Caco-2 (cell line): ENCODE results near the gene SNX24. TPM values are rescaled to one million over a fixed set of nuclear protein-coding genes. Genes with fewer than 3 reads are reported as not detected.

Source experiments
- BruUV-seq: library from RNA; stranded (reverse); fragments of 400-500 nt; replicated peaks from 2 replicates; lab custom pipeline; 2021; lab: Mats Ljungman, UMichigan
- CTCF ChIA-PET: fragments of 300-600 bp; sonication (Branson Sonifier 250); formaldehyde crosslinking; loops from one replicate; lab custom pipeline; 2022; ENCODE audit warnings: antibody characterized with exemption; lab: Charles Lee
- POLR2A ChIA-PET: fragments of 300-600 bp; sonication (Branson Sonifier 250); formaldehyde crosslinking; loops from one replicate; lab custom pipeline; 2022; ENCODE audit warnings: antibody characterized with exemption; lab: Charles Lee
- DNase-seq, 2 experiments: peaks; one replicate each; pipeline versions ENCODE4 v3.0.0 to v3.0.0-alpha.2; 2020 to 2022
- H3K27me3 ChIP-seq: replicated peaks from 2 replicates; pipeline ENCODE4 v1.6.0; 2011; ENCODE audit warnings: low read length; ENCODE audit not compliant: control insufficient read depth, insufficient read depth
- H3K36me3 ChIP-seq: 2 replicates; pipeline ENCODE4 v1.5.1; 2011; ENCODE audit warnings: low read length; ENCODE audit not compliant: control insufficient read depth, insufficient read depth
- H3K4me1 ChIP-seq: fragments of 250-450 bp; sonication (Bioruptor Pico); 2 replicates; pipeline ENCODE4 v1.5.1; 2020; ENCODE audit warnings: mild to moderate bottlenecking
- H3K4me3 ChIP-seq: 2 replicates; pipeline ENCODE4 v1.5.1; 2011; ENCODE audit warnings: low read depth, mild to moderate bottlenecking, control low read depth, low read length
- H3K9me3 ChIP-seq: fragments of 250-450 bp; sonication (Bioruptor Pico); 2 replicates; pipeline ENCODE4 v1.5.1; 2020; ENCODE audit warnings: mild to moderate bottlenecking, moderate library complexity
- H3K27ac Mint-ChIP-seq: one replicate; pipeline ENCODE4 v1.8.0; 2022; ENCODE audit warnings: mixed read lengths; ENCODE audit not compliant: unreplicated experiment
- H3K27me3 Mint-ChIP-seq: one replicate; pipeline ENCODE4 v1.8.0; 2022; ENCODE audit warnings: mixed read lengths; ENCODE audit not compliant: insufficient read depth, unreplicated experiment
- H3K36me3 Mint-ChIP-seq: one replicate; pipeline ENCODE4 v1.8.0; 2022; ENCODE audit warnings: mild to moderate bottlenecking, mixed read lengths; ENCODE audit not compliant: insufficient read depth, unreplicated experiment
- H3K4me1 Mint-ChIP-seq: one replicate; pipeline ENCODE4 v1.8.0; 2022; ENCODE audit warnings: low read depth, mixed read lengths; ENCODE audit not compliant: unreplicated experiment
- H3K4me3 Mint-ChIP-seq: one replicate; pipeline ENCODE4 v1.8.0; 2022; ENCODE audit warnings: mild to moderate bottlenecking, moderate library complexity, mixed read lengths; ENCODE audit not compliant: unreplicated experiment
- H3K9me3 Mint-ChIP-seq: one replicate; pipeline ENCODE4 v1.8.0; 2022; ENCODE audit warnings: mixed read lengths; ENCODE audit not compliant: unreplicated experiment
- intact Hi-C: fragments of 100-400 bp; cut with micrococcal nuclease; formaldehyde crosslinking; loops from one replicate; pipeline ENCODE4 v1.10.0; 2022; ENCODE audit not compliant: unreplicated experiment
- total RNA-seq: library from RNA; stranded (reverse); gene quantifications from 2 replicates; pipeline ENCODE4 v1.2.3, GENCODE V29; 2022
- TF ChIP-seq, protein P1 (sequence below), 2 experiments: fragments of 200-600 bp in 1 of 2; IDR thresholded peaks; 1 replicate in 1 of 2; 2 replicates in 1 of 2; pipeline versions ENCODE4 v1.5.1 to v1.8.0; 2011 to 2022; ENCODE audit warnings: antibody characterized with exemption in 1 of 2, control low read depth in 1 of 2, inconsistent platforms in 1 of 2, low read depth in 1 of 2, low read length in 1 of 2, mild to moderate bottlenecking in 1 of 2, moderate library complexity in 1 of 2; ENCODE audit not compliant: insufficient read depth in 1 of 2, severe bottlenecking in 1 of 2, unreplicated experiment in 1 of 2

Gene SNX24
- total RNA-seq, 1 experiment from 2014 or later = 38.4 TPM

DNA sequence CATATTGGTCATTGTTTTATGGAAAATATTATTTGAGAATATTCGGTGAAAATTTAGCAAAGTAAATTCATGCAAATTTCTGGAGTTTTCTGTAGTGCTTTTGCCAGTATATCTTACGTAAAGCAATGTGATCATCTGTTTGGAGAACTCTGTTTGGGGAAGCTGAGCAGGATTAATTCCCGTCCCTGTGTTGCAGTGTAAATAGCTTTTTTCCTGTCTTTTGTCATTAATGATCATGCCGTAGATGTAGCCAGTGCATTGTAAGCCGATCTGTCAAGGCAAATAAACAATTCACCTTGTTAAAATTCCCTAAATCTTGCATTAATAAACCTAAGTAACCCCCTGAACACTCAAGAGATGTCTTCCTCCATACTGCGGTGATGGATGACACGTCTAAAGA lies 151.9 kb downstream of the SNX24 start:
- ChIA-PET CTCF (no interaction called here), POLR2A (no interaction called here)
- no peaks in the 10 kb centered on the region for H3K9me3 ChIP-seq
- H3K4me1 ChIP-seq = no peaks in the 10 kb centered on the region
- no peak overlapping the region for H3K4me3 Mint-ChIP-seq
- TF ChIP-seq, protein P1, sequence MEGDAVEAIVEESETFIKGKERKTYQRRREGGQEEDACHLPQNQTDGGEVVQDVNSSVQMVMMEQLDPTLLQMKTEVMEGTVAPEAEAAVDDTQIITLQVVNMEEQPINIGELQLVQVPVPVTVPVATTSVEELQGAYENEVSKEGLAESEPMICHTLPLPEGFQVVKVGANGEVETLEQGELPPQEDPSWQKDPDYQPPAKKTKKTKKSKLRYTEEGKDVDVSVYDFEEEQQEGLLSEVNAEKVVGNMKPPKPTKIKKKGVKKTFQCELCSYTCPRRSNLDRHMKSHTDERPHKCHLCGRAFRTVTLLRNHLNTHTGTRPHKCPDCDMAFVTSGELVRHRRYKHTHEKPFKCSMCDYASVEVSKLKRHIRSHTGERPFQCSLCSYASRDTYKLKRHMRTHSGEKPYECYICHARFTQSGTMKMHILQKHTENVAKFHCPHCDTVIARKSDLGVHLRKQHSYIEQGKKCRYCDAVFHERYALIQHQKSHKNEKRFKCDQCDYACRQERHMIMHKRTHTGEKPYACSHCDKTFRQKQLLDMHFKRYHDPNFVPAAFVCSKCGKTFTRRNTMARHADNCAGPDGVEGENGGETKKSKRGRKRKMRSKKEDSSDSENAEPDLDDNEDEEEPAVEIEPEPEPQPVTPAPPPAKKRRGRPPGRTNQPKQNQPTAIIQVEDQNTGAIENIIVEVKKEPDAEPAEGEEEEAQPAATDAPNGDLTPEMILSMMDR (IDR thresholded peaks at IDR 0.05; ENCODE audit: insufficient read depth in 1 of 2, low read depth in 1 of 2, low read length in 1 of 2, severe bottlenecking in 1 of 2, unreplicated experiment in 1 of 2) = no peak
- intact Hi-C loops = no loop called here
- no peaks in the 10 kb centered on the region for H3K9me3 Mint-ChIP-seq
- no peaks in the 10 kb centered on the region for H3K36me3 Mint-ChIP-seq
- H3K36me3 ChIP-seq = no peaks in the 10 kb centered on the region
- no peaks in the 10 kb centered on the region for H3K27me3 Mint-ChIP-seq
- DNase-seq = no peak
- H3K27me3 ChIP-seq = no peaks in the 10 kb centered on the region
- no peaks in the 10 kb centered on the region for H3K4me1 Mint-ChIP-seq
- H3K27ac Mint-ChIP-seq = no peak overlapping the region
- H3K4me3 ChIP-seq = no peak overlapping the region
- no TSS peak for BruUV-seq

DNA sequence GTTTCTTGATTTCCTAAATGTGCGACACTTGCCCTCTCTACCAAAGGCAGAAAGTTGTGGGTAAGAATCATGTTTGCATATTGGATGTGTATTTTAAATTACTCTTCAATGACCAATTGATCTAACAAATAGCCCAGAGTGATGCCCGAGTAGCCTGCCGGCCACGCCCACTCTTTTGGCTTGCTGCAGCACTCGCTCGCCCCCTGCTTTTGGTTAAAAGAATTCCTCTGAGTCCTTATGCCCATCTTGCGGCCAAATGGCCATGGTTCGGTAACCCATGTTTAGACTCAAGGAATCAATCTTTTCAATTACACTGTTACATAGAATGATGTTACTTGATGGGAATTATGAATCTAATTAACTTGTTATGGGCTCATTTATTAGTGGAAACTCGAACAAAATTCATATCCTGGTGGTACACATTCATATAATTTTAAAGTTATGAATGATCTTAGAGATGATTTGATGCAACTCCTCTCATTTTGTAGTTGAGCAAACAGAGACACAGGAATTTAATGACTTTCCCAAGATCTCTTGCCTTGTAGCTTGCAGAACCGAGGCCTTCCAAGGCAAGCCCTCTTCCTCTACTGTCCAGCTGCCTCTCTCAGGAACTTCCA lies 154.6 kb downstream of the SNX24 start:
- no peak overlapping the region for H3K4me3 Mint-ChIP-seq
- DNase-seq = peak in 1 of 2 experiments; percentile 55
- no TSS peak for BruUV-seq
- intact Hi-C loops = loop anchor here (2.0 kb wide), 1 partner anchor 103 kb away; no protein-coding TSS in a partner anchor
- ChIA-PET POLR2A (no interaction called here), CTCF (no interaction called here)
- Histone ChIP-seq H3K36me3 (no peaks in the 10 kb centered on the region), H3K4me1 (no peaks in the 10 kb centered on the region), H3K4me3 (no peak overlapping the region), H3K9me3 (no peaks in the 10 kb centered on the region), H3K27me3 (no peaks in the 10 kb centered on the region)
- H3K4me1 Mint-ChIP-seq = no peaks in the 10 kb centered on the region
- H3K9me3 Mint-ChIP-seq = no peaks in the 10 kb centered on the region
- H3K27me3 Mint-ChIP-seq = no peaks in the 10 kb centered on the region
- H3K36me3 Mint-ChIP-seq = no peaks in the 10 kb centered on the region
- TF ChIP-seq, protein P1 (IDR thresholded peaks at IDR 0.05; ENCODE audit: insufficient read depth in 1 of 2, low read depth in 1 of 2, low read length in 1 of 2, severe bottlenecking in 1 of 2, unreplicated experiment in 1 of 2) = peak; percentile 38 to 44
- no peak overlapping the region for H3K27ac Mint-ChIP-seq

DNA sequence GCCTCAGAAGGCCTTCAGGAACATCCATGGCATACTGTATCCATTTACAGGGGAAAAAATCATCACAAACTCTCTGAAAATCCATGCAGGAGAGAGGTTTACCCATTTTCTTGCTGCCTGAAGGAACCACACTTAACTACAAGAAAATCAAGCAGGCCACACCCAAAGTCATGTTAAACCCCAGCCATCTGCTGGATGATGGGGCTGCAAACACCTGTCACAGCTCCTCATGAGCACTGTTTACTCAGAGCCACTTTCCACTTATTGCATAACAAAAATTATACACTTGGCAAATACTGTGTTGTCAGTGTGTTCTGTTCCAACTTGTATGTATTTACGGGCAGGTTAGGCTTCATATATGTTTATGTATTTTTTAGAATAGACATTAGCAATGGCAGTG lies 155.3 kb downstream of the SNX24 start:
- Histone ChIP-seq H3K36me3 (no peaks in the 10 kb centered on the region), H3K4me1 (no peaks in the 10 kb centered on the region), H3K4me3 (no peak overlapping the region), H3K27me3 (no peaks in the 10 kb centered on the region), H3K9me3 (no peaks in the 10 kb centered on the region)
- no peaks in the 10 kb centered on the region for H3K27me3 Mint-ChIP-seq
- H3K27ac Mint-ChIP-seq = no peak overlapping the region
- H3K4me3 Mint-ChIP-seq = no peak overlapping the region
- intact Hi-C loops = loop anchor here (2.0 kb wide), 1 partner anchor 104 kb away; no protein-coding TSS in a partner anchor
- H3K36me3 Mint-ChIP-seq = no peaks in the 10 kb centered on the region
- no peaks in the 10 kb centered on the region for H3K4me1 Mint-ChIP-seq
- TF ChIP-seq, protein P1 (IDR thresholded peaks at IDR 0.05; ENCODE audit: insufficient read depth in 1 of 2, low read depth in 1 of 2, low read length in 1 of 2, severe bottlenecking in 1 of 2, unreplicated experiment in 1 of 2) = no peak
- H3K9me3 Mint-ChIP-seq = no peaks in the 10 kb centered on the region
- DNase-seq = no peak
- ChIA-PET CTCF (no interaction called here), POLR2A (no interaction called here)
- no TSS peak for BruUV-seq
